GM19239 (cell line): ENCODE measurements around the gene TPST2.
"Not testable (repeated sequence)": the region's sequence is repeated elsewhere in the genome, so short reads cannot be mapped to it uniquely, and the experiment has no call there.

Experiments used
- DNase-seq: peaks from one replicate; pipeline ENCODE4 v3.0.0; 2011; ENCODE audit warnings: low spot score; ENCODE audit not compliant: insufficient read length
- FAIRE-seq: peaks from 2 replicates; lab custom pipeline; 2011; peaks lifted over from hg19 to GRCh38; lab: Jason Lieb, UNC

TPST2 gene

GRCh38 chr22:26589845-26590736 is at the start of gene TPST2:
Gene TPST2, minus strand, starts transcription at chr22:26590132. Its CDS starts 48,502 bp downstream, at chr22:26541630.
- DNase-seq: peak; percentile 63
- FAIRE-seq: peak; percentile 40

- DNase-seq (no peak), FAIRE-seq (no peak)
These were observed 46.4 kb upstream of the TPST2 start for GRCh38 chr22:26636296-26636695.

DNA sequence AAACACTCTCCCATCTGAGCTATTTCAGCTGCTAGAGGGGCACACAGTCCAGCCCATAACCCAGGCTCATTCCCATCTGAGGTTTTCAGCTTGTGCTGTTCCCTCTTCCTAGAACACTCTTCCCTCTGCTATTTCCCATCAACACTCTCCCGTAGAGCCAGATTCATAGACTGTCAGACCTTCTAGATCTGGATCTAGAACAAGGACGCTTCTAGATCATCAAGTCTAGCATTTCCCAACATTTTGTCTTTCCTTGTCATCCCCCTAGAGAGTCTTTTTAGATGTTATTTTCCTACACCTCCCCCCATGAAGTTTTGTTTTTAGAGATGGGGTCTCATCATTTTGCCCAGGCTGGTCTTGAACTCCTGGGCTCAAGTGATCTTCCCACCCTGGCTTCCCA is 45.2 kb upstream of the TPST2 start:
- DNase-seq (no peak), FAIRE-seq (no peak)

- no peak for FAIRE-seq
- DNase-seq: no peak
These were observed 44.3 kb upstream of the TPST2 start for GRCh38 chr22:26634189-26634588.

- no peak for FAIRE-seq
- no peak for DNase-seq
These were observed 42.7 kb upstream of the TPST2 start for GRCh38 chr22:26632422-26633155.

GRCh38 chr22:26631282-26631681 is 41.4 kb upstream of the TPST2 start:
- DNase-seq (no peak), FAIRE-seq (no peak)

GRCh38 chr22:26629988-26630761 is 40.2 kb upstream of the TPST2 start:
- DNase-seq (no peak), FAIRE-seq (no peak)

DNA sequence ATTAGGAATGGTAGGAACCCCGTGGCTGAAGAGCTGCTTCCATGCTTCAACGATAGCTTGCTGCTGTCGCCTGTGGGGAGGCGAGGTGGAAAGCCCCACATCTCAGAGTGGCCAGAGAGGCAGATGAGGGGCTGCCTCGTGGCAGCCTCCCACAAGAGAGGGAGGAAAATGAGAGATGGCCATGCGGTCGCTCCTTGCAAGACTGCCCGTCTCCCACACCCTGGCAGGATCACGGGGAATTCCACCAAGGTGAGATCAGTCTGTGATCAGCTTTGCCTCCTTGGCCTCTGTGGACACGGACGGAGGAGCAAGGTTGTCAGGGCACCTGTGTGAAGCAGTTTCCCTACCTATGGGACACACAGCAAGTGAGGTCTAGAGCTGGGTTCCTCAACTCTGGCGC is 34.9 kb upstream of the TPST2 start:
- DNase-seq (no peak), FAIRE-seq (no peak)

- DNase-seq: no peak
- no peak for FAIRE-seq
These were observed 34.1 kb upstream of the TPST2 start for GRCh38 chr22:26623984-26624383.

- DNase-seq (no peak), FAIRE-seq (no peak)
These were observed 31.7 kb upstream of the TPST2 start, which contains the start of gene CRYBA4 for GRCh38 chr22:26621663-26622062. Gene CRYBA4, plus strand, starts transcription at chr22:26621963. Its CDS starts 634 bp downstream, at chr22:26622597.

DNA sequence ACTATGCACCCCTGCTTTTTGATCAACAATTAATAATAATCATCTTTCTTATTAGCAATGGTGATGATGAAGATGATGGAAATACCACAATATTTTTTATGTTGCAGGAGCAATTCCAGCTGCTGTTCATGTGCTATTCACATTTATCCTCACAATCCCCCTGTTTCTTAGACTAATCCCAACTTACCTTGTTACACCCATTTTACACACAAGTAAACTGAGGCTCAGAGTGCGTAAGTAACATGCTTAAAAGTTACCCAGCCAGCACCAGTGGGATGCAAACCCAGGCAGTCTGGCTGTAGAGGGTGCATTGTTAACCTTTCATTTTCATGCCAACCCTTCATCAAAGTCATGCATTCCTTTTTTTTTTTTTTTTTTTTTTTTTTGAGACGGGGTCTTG is 30.3 kb upstream of the TPST2 start:
- DNase-seq: no peak
- no peak for FAIRE-seq

- DNase-seq (no peak), FAIRE-seq (no peak)
These were observed 29.6 kb upstream of the TPST2 start for GRCh38 chr22:26619510-26619909.

GRCh38 chr22:26618455-26618854 is 28.5 kb upstream of the TPST2 start:
- FAIRE-seq (no peak), DNase-seq (no peak)

GRCh38 chr22:26617271-26618199 is 27.6 kb upstream of the TPST2 start, which contains the start of gene CRYBB1:
Gene CRYBB1, minus strand, starts transcription at chr22:26618027. Its CDS starts 1,708 bp downstream, at chr22:26616319.
- DNase-seq (no peak), FAIRE-seq (no peak)

DNA sequence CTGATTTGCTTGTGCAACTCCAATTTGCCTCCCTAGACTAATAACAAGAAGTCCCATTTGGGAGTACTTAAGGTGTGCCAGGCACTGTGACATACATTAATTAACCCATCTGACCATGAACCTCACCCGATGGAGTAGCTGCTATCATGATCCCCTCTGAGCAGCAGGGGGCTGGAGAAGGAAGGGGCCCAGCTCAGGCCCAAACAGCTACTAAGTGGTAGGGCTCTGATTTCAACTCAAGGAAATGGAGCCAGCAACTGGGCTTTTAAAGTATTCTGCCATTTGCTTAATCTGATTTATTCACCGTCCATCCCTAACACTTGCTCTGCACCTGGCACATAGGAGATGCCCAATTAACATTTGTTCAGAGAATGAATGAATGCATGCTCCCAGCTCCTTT is 26.7 kb upstream of the TPST2 start:
- DNase-seq (no peak), FAIRE-seq (no peak)

GRCh38 chr22:26615830-26616435 is 26.0 kb upstream of the TPST2 start:
- DNase-seq: no peak
- no peak for FAIRE-seq

GRCh38 chr22:26615149-26615548 is 25.2 kb upstream of the TPST2 start:
- FAIRE-seq: peak; percentile 99

DNA sequence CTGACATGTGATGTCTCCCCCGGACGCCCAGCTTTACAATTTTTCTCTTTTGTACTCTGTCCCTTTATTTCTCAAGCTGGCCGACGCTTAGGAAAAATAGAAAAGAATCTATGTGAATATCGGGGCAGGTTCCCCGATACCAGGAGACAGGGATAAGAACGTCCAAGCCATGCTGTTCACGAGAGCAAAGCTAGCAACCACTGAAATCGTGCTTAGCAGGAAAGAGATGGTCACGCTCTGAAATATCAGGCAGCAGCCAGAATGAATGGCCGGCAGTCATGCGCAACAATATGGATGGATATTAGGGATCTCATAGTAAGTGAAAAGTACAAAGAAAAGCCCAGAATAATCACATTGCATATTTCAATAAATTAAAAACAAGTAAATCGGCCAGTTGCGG is 24.4 kb upstream of the TPST2 start:
- no peak for FAIRE-seq
- DNase-seq: no peak

More at GRCh38 chr22:26615149-26615548, 25.2 kb upstream of the TPST2 start:
- DNase-seq: peak; percentile 56

- FAIRE-seq, DNase-seq: not testable (repeated sequence)
These were observed 23.8 kb upstream of the TPST2 start for GRCh38 chr22:26613753-26614152.
